NCI-H1105 treated with DMSO at 0.1 percent for 48 hours (cell line): Measurements from ENCODE around the gene ARHGAP4.

Experiments
- DNase-seq: peaks from one replicate; lab custom pipeline; 2025; lab: John Stamatoyannopoulos, UW

Gene ARHGAP4

DNA sequence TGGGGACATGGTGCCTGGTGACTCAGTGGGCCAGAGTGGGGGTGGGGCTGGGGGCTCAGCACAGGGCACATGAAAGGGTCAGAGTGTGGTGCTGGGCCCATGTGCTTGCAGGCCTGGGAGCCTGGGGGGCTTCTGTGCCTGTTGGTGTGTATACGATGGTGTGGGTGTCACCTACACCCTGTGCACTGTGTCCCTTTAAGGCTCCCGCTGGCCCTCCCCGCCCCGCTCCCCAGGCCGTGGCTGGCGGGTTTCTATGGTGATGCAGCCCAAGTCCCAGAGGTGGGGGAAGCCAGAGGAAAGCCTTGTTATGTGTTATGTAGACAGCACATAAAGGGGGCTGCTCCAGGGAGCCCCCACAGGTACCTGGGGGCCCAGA is 45.6 kb downstream of the ARHGAP4 start:
- DNase-seq, result no peak

GRCh38 chrX:153879741-153880439 is 46.2 kb downstream of the ARHGAP4 start:
- no peak for DNase-seq

DNA sequence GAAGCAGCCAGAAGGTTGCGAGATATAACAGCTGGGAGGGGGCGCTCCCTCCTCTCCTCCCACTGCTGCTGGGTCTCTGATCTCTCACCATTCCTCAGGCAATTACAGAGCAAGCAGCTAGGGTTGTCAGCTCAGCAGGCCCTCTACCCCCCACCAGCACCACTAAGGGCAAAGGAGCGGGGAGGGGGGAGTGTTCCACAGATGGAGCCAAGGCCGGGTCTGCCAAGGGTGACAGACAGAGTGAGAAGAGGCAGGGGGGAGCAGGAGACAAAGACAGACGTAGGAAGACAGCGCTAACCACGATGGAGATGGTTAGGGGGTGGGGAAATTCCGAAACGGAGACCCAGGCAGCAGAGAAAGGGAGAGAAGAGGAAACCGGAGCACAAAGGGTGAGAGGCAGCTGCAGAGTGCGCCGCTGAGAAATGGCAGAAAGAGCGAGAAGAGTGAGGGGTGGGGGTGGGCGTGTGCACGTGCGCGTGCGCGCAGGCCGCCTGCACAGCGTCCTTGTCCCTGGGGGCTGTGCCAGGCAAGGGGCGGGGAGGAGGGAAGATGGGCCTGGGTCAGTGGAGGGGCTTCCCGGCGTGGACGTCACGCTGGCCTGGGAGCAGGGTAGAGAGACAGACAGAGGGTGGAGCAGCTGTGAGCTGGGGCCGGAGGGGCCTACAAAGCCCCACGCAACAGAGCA is 47.0 kb downstream of the ARHGAP4 start:
- DNase-seq, result no peak

DNA sequence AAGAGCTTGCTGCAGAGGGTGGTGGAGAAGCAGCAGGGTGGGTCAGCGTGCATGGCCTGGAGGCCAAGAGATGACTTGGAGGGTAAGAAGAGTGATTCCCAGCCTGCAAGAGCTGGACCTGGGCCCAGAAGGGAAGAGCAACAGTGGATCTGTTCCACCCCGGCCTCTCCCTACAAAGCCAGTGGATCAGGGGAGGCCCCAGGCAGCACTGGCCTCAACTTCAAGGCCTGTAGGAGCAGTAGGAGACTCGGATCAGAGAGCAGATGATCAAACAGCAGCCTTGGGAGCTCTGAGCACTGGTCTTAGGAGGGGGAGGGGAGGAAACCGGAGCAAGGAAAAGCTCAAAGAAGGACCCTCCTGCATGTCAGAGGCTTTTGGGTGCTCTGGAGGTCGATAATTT is 47.7 kb downstream of the ARHGAP4 start:
- DNase-seq, result no peak

- no peak for DNase-seq
These were observed 48.3 kb downstream of the ARHGAP4 start for GRCh38 chrX:153877571-153878261.

- DNase-seq, result no peak
These were observed 50.0 kb downstream of the ARHGAP4 start for GRCh38 chrX:153876112-153876491.

- peak; percentile 65 for DNase-seq
These were observed 50.5 kb downstream of the ARHGAP4 start for GRCh38 chrX:153875391-153876111.

DNA sequence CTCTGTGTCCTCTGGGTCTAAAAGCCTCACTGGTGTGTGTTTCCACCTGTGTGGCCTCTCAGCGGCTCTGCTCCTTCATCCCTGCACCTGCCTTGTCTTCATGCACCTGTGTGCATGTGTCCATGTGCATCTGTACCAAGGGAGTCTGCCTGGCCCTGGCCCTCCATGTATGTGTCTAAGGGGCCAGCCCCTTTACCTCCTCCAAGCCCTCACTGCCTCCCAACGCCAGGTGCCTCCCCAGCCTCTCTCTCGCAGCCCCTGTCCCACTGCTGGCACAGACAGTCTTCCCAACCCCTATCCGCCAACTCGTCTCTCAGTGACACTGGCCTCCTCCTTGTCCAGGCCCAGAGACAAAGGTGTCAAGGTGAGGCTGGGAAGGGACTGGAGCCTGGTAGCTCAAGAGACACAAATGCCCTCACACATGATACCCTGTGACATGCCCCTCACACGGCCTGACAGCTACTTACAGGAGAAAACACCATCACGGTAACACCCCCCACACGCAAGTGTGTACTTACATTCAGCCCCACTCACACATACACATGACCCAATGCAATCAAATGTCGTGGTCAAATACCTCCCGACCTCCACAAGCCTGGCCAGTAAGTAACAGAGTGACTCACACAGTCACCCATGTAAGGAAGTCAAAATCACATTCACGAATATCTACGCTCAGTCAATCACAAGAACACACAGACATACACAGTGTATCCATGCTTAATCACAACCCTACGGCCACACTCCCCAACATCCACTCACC is 51.5 kb downstream of the ARHGAP4 start:
- DNase-seq, result no peak

DNA sequence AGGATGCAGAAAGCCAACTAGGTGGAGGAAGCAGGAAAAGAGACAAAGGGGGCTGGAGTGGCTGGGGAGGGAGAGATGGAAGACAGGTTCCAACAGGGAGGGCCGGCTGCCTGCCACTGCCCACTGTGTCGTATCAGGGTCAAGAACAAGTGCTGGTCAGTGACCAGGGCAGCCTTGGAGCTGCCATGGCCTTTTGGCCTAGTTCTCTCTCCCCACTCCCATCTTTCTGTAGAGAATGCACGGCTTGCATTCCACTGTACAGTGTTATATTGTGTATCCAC is 52.0 kb downstream of the ARHGAP4 start:
- no peak for DNase-seq

DNA sequence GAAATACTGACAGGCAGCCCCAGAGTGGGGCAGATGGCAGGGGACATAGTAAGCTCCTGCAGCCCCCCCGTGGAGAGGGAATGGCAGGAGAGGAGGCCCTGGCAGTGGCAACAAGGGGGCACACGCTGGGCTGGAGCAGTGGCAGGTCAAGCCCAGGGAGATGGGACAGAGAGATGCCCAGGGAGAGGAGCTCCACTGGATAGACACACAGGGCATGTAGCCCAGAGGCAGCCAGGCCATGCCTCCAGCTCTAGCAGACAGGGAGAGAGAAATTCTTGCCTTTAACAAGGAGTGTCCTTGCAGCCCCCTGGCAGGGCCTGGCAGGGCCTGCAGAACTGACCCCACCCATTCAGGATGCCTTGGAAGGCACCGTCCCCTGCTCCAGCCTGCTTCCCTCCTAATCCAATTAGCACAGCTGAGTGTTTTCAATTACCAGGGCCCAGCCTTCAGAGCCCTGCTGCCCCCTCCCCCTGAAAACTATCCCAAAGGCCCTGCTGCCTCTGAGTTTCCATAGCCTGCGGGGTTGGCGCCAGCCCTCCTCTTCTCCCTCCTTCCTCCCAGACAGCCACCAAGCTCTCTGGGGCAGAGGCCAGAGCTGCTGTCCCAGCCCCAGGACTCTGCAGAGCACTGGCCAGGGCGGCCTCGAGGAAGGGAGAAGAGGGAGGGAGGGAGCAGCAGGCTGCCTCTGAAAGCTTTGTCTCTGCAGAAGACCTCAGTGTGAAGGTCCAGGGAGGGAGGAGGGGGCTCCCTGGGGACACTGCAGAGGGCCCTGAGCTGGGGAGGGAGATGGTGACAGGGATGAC is 52.6 kb downstream of the ARHGAP4 start:
- DNase-seq, result no peak

DNA sequence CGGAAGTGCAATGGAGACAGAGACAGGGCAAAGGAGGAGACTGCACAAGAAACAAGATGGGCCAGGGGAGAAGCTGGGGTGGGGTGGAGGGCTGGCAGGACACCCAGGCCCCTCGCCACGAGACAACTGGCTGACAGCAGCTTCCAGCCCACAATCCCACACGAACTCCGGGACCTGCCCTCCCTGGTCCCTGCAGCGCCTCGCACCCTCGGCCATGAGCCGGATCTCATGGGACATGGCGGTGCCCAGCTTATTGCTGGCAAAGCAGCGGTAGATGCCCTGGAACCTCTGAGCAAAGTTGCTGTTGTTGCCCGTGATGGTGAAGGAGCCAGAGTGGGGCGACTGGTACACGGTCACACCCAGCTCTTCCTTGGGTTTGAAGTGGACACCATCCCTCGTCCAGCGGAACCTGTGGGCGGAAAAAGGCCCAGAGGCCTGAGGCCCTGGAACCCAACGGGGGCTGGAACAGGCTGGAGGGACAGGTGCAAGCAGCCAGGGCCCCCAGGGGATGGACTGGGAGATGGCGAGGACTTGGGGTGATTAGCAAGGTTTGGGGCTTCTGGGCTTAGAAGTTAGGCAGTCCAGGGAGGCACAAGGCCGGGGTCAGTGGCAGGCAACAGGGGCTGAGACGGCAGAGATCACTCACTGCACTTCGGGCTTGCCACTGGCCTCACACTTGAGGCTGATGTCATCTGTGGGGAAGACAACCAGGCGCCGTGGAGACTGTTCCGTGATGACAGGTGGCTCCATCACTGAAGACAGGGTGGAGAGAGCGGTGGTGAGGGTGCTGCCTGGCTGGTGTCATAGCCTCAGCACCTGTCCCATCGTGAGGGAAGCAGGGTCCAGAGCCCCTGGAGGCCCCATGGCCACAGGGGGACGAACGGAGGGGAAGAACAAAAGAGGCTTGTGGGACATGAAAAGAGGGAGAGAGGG is 53.9 kb downstream of the ARHGAP4 start:
- DNase-seq, result no peak

DNA sequence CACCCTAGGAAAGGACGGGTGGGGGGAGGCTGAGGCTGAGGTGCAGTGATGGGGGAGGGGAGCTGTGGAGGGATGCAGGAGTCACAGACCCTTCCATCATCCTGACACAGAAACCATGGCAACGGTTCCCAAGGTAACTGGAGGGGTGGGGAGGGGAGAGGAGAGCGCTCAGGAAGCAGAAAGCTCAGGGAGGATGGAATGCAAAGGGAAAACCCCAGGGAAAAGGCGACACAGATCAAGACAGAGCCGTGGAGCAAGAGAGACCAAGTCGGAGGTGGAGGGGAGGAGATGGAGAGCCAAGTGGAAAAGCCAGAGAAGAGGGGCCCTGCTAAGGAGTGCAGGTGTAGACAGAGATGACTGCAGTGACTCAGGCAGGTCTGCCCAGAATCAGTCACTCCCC is 54.6 kb downstream of the ARHGAP4 start:
- DNase-seq, result no peak

GRCh38 chrX:153870791-153871360 is 55.2 kb downstream of the ARHGAP4 start:
- no peak for DNase-seq

GRCh38 chrX:153870288-153870690 is 55.8 kb downstream of the ARHGAP4 start:
- no peak for DNase-seq

GRCh38 chrX:153869473-153870287 is 56.4 kb downstream of the ARHGAP4 start:
- DNase-seq, result no peak

DNA sequence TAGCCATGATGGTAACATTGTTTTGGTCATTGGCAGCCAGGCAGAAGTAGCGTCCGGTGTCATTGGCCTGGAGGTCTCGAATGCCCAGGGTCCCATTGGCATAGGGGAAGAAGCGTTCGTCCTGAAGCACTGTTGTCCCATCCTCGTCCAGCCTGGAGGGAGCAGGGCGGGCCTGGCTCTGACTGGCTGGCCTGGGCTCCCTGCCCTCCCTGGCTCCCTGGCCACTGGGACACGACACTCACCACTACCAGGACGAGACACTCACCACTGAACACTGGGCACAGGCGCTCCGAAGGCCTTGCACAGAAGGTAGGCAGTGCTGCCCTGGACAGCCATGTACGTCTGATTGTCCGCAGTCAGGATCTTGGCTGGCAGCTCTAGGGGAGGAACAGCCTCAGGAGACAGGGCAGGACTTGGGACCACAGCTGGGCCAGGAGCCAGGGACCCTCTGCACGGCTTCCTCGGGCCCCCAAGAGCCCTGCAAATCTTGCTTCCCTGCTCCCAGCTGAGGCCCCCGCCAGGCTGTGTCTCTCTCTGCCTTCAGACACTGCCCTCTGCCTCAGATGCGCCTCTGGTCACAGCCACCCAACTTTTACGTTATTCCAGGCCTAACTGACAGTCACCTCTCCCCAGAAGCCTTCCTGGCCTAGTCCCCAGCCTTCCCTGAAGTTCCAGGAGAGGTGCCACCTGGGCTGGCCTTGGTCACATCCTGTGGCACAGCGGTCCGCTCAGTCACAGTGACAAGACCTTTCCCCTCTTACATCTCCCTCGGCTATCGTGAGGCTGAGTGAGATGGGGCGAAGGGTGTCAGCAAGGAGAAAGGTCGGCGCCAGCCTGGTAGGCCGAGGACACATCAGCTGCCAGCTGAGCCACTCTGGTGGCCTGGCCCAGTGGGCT is 57.2 kb downstream of the ARHGAP4 start:
- no peak for DNase-seq

DNA sequence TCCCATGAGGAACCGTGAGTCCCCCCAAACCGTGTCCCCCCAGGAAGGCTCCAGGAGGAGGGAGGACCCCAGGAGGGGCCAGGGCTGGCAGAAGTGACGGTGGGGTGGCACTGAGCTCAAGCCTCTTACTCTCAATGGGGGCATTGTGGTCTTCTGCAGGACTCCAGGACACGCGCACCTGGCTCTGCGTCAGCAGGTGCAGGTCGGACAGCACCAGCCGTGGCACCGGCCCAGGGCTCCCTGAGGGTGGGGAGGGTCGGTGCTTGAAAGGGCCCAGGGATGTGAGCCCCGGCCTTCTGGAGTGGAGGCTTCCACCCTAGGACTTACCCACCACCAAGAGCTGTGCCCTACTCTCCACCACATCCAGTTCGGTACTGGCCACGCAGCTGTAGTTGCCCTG is 58.4 kb downstream of the ARHGAP4 start:
- DNase-seq, result no peak

DNA sequence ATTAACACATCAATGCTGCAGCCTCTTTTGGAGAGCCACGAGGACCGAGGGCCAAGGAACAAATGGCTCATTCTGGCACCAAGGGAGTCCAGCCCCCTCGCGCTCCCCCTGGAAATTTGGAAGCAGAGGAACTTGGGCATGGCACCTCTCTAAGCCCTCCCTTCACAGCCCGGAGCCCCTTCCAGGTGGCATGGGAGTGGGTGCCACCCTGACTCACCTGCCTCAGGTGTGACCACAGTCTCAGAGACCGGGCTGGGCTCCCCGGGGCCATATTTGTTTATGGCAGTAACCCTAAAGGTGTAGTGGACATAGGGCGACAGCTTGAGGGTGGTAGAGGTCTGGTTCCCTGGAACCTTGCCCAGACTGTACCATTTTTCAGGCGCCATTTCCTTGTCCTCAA is 58.9 kb downstream of the ARHGAP4 start:
- DNase-seq, result no peak
